Measurements from ENCODE around the gene KLHL26.
"Not testable (repeated sequence)": the region's sequence is repeated elsewhere in the genome, so short reads cannot be mapped to it uniquely, and the experiment has no call there.

Gene KLHL26, protein sequence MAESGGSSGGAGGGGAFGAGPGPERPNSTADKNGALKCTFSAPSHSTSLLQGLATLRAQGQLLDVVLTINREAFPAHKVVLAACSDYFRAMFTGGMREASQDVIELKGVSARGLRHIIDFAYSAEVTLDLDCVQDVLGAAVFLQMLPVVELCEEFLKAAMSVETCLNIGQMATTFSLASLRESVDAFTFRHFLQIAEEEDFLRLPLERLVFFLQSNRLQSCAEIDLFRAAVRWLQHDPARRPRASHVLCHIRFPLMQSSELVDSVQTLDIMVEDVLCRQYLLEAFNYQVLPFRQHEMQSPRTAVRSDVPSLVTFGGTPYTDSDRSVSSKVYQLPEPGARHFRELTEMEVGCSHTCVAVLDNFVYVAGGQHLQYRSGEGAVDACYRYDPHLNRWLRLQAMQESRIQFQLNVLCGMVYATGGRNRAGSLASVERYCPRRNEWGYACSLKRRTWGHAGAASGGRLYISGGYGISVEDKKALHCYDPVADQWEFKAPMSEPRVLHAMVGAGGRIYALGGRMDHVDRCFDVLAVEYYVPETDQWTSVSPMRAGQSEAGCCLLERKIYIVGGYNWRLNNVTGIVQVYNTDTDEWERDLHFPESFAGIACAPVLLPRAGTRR
- 7.0 to 20.4 (median 9.7) reads per million in 4 donors for total RNA-seq

DNA sequence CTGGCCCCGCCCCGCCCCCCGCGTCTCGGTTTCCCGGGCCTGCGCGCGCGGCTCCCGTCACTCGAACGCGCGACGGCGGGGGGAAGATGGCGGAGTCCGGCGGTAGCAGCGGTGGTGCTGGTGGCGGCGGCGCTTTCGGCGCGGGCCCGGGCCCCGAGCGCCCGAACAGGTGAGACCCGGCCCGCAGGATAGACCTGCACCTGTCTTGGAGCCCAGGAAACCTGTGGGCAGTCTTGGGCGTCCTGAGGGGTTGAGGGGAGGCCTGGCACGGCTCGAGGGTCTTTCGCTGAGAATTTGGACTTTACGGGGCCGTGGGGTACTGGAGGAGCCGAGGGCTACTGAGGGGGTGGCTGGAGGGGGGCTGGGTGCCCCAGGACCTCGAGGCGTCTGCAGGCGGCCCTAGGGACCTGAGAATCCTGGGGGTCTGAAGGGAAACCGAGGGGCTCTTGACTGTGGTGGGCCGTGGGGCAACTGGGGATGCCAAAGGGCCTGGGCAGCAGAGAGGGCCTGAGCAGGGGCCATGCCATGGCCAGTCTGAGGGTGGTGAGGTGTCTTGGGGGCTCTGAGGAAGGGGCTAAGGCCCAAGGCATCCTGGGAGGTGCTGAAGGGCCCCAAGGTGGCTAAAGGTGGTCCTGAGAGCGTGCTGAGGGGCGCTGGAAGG, at the start of gene KLHL26:
TSS of gene KLHL26 (plus strand) at position 60 of the 661 bp plus-strand sequence. CDS start at position 87, 27 bp downstream.
- DNase-seq: no peak

DNA sequence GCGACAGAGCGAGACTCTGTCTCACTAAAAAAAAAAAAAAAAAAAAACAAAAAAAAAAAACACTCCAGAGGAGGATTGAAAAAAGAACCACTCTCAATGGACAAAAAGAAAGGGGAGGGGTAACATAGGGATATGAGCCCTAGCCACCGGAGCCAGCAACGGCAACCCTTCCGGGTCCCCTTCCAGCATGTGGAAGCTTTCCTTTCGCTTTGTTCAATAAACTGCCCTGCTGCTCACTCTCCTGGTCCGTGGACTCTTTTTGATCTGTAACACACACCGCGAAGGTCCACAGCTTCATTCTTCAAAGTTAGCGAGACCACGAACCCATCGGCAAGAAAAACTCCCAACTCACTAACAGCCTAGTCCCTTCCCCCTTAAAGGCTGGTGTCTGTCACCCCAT, 49.3 kb upstream of the KLHL26 start:
- DNase-seq: no peak

DNA sequence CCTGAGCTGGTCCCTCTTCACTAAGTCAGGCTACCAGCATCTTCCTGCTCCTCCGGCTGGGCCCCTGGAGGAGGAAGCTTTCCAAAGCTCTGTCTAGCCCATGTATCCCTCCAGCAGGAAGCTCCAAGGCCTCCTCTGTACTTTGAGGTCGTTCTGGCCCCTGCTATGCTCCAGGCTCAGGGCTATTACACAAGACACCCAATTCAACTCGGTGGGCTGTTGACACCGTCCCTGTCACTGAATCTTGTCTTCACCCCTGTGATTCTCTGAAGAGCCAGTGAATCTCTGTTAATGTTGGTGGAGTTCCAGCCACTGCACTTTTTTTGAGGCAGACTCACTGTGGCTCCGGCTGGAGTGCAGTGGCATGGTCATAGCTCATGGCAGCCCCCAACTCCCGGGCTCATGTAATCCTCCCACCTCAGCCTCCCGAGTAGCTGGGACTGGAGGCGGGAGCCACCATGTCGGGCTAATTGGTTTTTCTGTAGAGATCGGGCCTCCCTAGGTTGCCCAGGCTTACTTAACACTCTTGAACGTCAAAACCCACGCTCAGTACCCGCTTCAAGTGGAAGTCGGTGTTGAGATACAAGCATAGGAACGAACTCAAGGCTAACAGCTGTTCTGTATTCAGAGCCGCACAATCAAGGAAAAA, 48.7 kb upstream of the KLHL26 start:
- DNase-seq: no peak

DNA sequence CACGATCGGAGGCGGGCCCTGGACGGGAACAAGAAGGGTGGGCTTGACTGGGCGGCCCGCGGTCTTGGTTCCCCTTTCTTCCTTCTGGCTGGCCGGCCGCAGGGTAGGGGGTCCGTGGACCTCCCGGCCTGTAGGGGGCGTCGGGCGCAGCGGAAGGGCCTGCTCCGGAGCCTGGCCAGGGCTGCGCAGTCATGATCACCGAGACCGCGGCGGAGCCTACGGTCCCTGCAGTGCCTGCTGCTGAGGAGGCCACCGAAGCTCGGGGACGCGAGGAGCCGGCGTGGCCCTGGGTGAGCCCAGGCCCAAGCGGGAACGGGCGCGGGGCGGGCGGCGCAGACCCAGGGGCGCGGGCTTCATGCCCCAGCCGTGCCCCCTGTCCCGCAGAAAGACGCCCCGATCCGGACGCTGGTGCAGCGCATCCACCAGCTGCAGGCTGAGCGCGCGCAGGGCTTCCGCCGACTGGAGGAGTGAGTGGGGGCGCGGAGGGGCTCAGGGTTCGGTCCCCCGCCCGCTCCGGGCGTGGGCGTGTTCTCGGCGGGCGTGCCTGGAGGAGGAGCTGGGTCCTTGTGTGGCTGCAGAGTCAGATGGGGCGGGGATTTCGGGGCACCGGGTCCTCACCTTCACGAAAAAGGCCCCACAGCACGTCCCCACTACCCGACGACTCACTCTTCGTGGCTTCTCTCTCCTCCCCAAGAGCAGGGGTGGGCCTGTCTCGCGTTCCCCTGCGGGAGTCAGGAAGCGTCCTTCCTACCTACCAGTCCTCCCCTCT, 48.0 kb upstream of the KLHL26 start, which contains the start of gene REX1BD:
TSS of gene REX1BD (plus strand) at position 188 of the 769 bp plus-strand sequence. CDS start at position 192, 4 bp downstream.
- DNase-seq: peak; percentile 74 to 85 (median 82)

DNA sequence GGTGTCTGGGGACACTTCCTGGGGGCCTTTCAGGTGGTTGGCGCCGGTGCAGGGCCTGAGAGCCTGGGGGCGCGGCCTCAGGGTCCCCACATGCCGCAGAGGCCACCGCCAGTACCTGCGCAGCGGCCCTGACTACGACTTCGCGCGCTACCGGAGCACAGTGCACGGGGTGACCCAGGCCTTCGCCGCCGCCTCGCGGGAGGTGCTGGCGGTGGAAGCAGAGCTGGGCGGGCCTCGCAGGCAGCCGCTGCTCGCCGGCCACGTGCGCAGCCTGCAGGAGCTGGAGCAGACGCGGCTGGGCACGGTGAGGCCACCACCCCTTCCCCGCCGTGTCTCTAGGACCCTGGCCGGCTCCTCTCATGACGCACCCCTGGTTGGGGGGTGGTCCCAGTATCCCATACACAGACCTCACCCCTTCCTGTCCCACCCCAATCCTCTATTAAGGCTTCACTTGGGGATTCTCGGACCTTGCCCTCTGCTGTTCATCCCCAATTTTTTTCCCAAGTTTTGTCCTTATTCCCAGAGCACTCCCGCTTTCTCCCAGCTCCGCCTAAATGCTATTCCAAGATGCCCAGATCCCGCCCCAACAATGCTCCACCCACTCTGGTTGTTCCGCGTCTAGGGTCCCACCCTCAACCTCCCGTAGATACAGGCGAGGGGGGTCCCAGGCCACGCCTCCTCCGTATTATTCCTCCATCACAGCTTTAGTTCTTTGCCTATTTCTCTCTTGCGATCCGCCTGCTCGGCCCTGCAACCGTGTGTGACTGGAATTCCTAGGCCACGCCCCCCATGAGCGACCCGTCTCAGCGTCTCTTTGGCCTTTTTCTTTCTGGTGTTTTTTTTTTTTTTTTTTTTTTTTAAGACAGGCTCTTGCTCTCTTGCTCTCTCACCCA, 47.2 kb upstream of the KLHL26 start:
- peak; percentile 60 to 81 (median 66) for DNase-seq

DNA sequence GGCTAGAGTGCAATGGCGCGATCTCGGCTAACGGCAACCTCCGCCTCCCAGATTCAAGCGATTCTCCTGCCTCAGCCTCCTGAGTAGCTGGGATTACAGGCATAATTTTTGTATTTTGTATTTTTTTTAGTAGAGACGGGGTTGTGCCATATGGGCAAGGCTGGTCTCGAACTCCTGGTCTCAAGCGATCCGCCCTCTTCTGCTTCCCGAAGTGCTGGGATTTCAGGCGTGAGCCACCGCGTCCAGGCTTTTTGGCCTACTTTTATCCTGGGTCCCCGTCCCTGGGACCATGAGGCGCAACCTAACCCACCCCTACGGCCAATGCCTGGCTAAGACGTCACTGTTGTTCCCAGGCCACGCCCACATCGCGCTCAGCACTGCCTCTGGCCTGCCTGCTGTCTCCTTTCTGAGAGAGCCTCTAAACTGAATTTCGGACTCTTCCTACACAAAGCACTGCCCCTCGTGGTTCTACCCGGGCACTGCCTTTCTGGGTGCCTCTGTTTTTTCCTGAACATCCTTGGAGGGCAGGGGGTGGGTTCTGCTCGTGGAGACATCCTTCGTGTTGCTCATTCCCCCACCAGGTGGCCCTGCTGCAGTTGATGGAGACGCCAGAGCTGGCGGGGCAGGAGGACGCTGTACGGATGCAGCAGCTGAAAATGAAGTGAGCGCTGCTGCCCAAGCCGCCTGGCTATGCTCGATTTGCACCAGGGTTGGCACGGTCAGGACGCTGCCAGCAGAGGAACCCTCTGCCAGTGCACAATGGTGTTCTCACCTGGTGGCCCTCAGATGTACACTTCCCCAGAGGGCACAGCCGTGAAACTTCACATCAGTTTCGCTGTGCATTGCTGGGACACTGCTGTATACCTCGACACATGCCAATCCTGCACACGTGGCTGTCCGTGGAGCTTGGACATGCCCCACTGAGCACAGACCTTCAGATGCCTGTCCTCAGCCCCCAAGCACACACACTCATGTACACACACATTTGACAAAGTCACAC, 46.3 kb upstream of the KLHL26 start:
- DNase-seq: peak in 1 of 5 donors; percentile 35

DNA sequence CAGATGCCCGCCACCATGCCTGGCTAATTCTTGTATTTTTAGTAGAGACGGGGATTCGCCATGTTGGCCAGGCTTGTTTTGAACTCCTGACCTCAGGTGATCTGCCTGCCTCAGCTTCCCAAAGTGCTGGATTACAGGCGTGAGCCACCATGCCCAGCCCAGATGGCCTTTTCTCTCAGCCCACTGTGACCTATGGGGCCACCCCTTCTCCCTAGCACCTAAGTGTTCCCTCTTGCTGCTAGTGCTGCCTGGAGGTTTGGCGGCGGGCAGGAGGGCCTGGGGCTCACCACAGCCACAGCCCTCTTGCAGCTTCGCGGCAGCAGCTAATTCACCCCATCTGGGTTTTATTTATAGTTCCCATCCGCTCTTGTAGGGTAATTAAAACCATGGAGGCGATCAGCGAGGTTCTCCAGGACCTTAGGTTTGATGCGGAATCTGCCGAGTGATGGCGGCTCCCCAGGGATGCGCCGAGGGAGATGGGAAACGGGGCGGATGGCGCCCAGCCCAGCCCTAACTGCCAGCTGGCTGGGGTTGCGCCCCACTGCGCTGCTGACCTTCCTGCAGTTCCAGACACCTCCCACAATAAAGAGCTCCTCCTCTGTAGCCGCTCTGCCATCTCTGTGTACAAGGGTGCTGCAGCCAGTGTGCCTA, 45.0 kb upstream of the KLHL26 start:
- DNase-seq: no peak

DNA sequence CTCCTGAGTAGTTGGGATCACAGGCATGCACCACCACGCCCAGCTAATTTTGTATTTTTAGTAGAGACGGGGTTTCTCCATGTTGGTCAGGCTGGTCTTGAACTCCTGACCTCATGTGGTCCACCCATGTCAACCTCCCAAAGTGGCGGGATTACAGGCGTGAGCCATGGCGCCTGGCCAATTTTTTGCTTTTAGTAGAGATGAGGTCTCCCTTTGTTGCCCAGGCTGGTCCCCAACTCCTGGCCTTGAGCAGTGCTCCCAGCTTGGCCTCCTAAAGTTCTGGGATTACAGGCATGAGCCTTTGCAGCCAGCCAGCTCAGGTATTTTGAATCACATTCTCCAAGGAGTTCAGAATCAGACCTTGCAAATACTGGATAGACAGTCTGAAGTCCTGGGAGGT, 44.1 kb upstream of the KLHL26 start:
- DNase-seq: not testable (repeated sequence)

DNA sequence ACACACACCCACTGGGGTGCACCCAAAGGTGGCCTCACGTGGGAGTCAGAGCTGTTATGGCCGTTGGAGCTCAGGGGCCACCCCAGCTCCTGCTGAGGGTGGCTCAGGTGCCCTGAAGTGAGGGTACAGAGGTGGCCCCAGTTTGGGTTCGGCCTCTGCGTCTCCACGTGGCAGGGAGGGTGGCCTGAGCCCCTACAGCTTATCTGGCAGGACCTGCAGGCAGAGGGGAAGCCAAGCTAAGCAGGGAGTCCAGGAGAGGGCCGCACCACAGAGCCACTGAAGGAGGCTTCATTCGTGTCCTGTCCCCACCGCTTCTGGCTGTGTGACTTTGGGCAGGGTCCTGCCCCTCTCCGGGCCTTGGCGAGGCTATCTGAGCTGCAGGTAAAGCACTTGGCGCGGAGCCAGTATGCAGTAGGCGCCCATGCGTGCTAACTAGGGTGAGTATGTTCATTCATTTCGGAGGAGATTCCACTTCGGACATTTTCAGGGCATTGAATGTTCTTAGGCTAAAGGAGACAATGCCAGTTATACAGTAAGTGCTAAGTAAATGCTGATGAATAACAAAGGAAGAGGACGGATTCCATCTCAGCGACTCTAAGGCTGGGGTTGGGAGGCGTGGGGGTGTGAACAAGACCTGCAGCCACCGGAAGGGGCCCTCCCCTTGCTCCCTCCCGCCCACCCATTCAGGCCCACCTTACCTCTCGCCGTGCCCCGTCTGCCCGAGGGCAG, 43.3 kb upstream of the KLHL26 start:
- DNase-seq: no peak

DNA sequence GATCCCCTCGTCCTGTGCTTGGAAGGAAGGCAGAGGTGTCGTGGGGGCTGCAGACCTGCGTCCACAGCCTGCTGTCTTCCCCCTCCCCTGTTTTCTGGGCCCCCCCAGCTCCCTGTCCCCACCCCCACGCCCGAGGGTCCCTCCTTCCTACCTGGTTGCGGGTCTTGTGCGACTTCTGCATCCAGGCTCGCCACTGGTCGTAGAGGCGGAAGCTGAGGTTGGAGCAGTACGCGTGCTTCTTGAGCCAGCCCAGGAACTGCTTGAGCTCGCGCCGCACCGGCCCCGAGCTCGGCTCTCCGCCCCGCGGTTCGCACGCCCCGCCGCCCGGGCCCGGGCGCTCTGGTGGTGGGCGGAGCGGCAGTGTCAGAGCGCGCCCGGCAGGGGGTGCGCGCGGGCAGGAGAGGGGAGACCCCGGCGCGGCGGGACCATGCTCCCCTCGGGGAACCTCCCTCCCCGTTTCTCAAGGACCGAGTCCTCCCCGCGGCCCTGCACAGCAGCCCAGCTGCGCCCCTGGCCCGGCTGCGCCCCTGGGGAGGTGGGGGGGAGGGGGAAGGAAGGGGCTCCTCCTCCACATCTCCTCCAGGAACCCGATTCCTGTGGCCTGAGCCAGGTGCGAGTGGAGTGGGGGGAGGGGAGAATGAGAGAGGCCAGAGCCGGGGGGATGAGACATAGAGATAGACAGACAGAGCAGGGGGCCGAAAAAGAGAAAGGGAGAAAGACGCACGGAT, 42.6 kb upstream of the KLHL26 start:
- DNase-seq: peak; percentile 56 to 75 (median 68)

DNA sequence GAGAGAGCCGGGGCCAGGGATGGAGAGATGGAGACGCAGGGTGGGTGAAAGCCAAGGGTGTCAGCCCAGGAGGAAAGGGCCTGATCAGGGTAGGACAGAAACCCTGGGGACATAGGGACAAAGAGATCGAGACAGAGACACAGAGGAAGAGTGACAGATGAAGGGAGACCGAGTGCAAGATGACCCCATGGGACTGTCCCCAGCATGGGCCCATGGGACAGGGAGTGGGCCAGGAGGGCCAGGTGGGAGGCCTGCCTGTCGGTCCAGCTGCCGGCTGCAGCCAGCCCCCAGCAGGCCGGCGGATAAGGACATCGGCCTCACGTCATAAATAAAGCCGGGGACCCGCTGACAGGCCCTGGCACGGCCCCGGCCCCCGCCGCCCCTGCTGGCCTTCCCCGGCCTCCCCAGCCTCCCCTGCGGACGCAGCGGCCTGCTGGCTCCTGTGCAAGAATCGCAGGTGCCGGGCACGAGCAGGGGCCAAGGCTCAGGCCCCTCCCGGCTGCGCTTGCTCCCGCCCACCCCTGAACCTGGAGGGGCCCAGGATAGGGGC, 41.9 kb upstream of the KLHL26 start:
- DNase-seq: no peak

DNA sequence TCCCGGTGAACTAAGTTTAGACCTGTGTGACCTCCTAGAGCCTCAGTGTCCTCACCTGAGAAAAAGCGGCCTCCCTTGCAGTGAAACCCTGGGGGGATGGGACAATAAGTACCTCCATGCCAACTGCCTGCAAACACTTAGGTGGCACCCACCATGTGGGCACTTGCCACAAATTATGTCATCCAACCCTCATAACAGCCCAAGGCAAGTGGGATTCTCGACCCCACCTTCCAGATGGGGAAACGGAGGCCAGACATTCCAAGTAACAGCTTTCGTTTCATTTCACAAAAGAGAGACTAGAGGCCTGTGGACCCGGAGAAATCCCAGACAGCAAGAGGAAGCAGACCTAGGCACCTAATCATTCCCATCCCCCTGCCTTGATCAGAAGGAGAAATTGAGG, 41.4 kb upstream of the KLHL26 start:
- DNase-seq: no peak

DNA sequence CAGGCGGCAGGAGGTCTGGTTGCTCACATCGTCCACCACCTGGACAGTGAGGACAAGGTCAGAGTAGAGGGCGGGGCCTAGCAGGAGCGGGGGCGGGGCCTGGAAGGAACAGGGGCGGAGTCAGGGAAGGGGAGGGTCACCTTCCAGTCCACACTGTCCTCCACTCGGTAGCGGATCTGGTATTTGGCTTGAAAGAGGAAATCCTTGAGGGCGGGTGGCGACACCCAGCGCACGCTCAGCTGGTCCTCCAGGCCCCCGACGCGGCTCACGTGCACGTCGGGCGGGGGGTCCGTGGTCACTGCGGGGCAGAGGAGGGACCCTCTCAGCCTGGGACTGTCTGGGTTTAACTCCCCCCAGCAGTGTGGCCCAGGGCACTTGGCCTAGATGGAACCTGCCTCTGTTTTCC, 40.1 kb upstream of the KLHL26 start:
- no peak for DNase-seq

DNA sequence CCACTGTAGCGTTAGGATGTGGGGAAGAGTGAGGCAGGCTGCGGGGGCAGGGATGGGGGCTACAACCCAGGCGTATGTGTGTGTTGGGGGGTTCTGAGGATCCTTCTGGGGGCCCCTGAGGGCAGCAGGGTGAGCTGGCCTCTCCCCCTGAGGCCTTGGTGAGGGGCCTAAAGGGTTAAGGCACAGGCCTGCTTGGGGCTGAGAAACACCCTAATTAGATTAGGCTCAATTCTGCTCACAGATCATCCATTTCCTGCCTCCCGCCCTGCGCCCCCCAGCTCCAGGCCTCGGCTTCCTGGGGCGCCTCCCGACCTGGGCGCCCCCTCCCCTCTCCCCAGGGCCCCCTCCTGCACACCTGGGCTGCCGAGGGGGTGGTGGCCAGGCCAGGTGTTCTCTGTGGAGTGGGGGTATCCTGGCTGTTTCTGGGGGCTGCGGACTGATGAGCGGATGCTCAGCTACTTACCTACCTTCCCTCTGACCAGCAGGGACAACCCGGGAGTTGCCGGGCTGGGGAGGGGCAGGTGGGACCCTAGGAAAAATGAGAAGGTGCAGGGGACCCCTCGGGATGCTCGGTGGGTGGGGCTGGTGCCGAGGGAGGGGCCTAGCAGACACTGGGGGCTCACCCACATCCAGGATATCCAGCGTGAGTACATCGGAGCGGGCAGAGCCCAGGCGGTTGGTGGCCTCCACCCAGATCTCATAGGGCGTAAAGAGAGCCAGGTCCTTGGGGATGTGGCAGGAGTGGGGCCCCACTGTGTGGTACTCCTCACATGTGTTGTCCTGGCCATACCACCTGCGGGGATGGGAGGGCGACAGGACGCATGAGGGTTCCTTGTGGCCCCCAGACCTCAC, 38.8 kb upstream of the KLHL26 start:
- no peak for DNase-seq

DNA sequence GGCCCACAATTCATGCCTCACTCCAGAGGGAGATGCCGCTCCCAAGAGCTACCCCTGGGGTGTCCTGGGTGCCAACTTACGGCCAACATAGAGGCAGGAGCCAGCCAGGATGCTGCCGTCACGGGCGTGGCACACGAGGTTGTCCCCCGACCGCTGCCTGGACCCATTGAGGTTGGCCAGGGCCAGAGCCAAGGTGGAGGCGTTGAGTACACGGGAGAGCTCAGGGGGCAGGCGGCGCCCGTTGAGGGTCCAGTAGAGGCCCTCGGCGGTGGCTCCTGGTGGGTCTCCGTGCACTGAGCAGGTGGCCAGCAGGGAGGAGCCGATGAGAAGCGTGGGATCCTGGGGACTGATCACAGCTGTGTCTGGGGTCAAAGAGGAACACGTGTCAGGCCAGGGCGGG, 37.3 kb upstream of the KLHL26 start:
- no peak for DNase-seq

DNA sequence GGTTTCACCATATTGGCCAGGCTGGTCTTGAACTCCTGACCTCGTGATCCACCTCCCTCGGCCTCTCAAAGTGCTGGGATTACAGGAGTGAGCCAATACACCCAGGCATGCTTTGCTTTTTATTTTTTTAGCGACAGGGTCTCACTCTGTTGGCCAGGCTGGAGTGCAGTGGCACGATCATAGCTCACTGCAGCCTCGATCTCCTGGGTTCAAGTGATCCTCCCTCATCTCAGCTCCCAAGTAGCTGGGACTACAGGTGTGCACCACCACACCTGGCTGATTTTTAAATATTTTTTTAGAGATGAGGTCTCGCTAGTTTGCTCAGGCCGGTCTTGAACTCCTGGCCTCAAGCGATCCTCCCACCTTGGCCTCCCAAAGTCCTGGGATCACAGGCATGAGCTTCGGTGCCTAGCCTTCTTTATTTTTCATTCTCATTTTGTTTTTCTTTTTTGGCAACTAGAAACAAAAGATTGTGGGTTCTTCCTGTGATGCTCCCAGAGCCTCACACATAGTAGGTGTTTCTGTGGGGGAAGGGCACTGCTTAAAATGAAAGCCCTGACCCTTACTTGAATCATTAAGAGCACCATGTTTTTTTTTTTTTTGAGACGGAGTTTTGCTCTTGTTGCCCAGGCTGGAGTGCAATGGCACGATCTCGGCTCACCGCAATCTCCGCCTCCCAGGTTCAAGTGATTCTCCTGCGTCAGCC, 36.0 kb upstream of the KLHL26 start:
- not testable (repeated sequence) for DNase-seq
